GM21825 (cell line): Measurements from ENCODE around the gene WDR4.
"Not testable (repeated sequence)": the region's sequence is repeated elsewhere in the genome, so short reads cannot be mapped to it uniquely, and the experiment has no call there.

Source experiments
- ATAC-seq: cut with Tn5 transposase; IDR thresholded peaks from one replicate; pipeline ENCODE4 v1.9.1; 2021; ENCODE audit warnings: mild to moderate bottlenecking, moderate library complexity; ENCODE audit not compliant: unreplicated experiment

WDR4 gene

GRCh38 chr21:42878993-42879787, at the start of gene WDR4:
WDR4 (minus strand) TSS chr21:42879539; CDS start chr21:42879495, 44 bp downstream.
- peak; percentile 81 for ATAC-seq

GRCh38 chr21:42927474-42928200, 48.3 kb upstream of the WDR4 start:
- not testable (repeated sequence) for ATAC-seq

- no peak for ATAC-seq
Measured at GRCh38 chr21:42925114-42925926, 46.0 kb upstream of the WDR4 start, which contains the start of gene ERVH48-1. ERVH48-1 (minus strand) TSS chr21:42925630; CDS start chr21:42919006, 6,624 bp downstream.

GRCh38 chr21:42924433-42924751, 45.1 kb upstream of the WDR4 start:
- ATAC-seq: no peak

- ATAC-seq: peak; percentile 80
Measured at GRCh38 chr21:42923553-42924432, 44.5 kb upstream of the WDR4 start.

GRCh38 chr21:42922918-42923317, 43.6 kb upstream of the WDR4 start:
- ATAC-seq: no peak

- ATAC-seq: no peak
Measured at GRCh38 chr21:42921927-42922326, 42.6 kb upstream of the WDR4 start.

GRCh38 chr21:42918291-42918690, 39.0 kb upstream of the WDR4 start:
- ATAC-seq: no peak

- no peak for ATAC-seq
Measured at GRCh38 chr21:42913476-42913875, 34.1 kb upstream of the WDR4 start.

- ATAC-seq: not testable (repeated sequence)
Measured at GRCh38 chr21:42911920-42912319, 32.6 kb upstream of the WDR4 start.

GRCh38 chr21:42908484-42908883, 29.1 kb upstream of the WDR4 start:
- not testable (repeated sequence) for ATAC-seq

GRCh38 chr21:42906233-42906632, 26.9 kb upstream of the WDR4 start:
- ATAC-seq: no peak

GRCh38 chr21:42905195-42905594, 25.9 kb upstream of the WDR4 start:
- ATAC-seq: no peak

- no peak for ATAC-seq
Measured at GRCh38 chr21:42903817-42904216, 24.5 kb upstream of the WDR4 start.

- ATAC-seq: no peak
Measured at GRCh38 chr21:42900446-42900845, 21.1 kb upstream of the WDR4 start.

- ATAC-seq: peak; percentile 90
Measured at GRCh38 chr21:42892931-42893755, 13.8 kb upstream of the WDR4 start, which contains the start of gene NDUFV3. NDUFV3 (plus strand) TSS chr21:42893309; CDS start chr21:42893334, 25 bp downstream.

GRCh38 chr21:42892582-42892930, 13.2 kb upstream of the WDR4 start:
- ATAC-seq: peak; percentile 14

- no peak for ATAC-seq
Measured at GRCh38 chr21:42887326-42887725, 8.0 kb upstream of the WDR4 start.

- no peak for ATAC-seq
Measured at GRCh38 chr21:42883921-42884320, 4.6 kb upstream of the WDR4 start.
